HG02973 (cell line): ENCODE data around the gene FAM237A.

Experiments
- ATAC-seq: cut with Tn5 transposase; IDR thresholded peaks from one replicate; pipeline ENCODE4 v1.9.1; 2021; ENCODE audit warnings: moderate library complexity; ENCODE audit not compliant: unreplicated experiment

The FAM237A gene

GRCh38 chr2:206688453-206688852 is 46.2 kb downstream of the FAM237A start:
- no peak for ATAC-seq

GRCh38 chr2:206688990-206689389 is 46.7 kb downstream of the FAM237A start:
- no peak for ATAC-seq

- no peak for ATAC-seq
These were observed 50.7 kb downstream of the FAM237A start for GRCh38 chr2:206692971-206693370.

- peak; percentile 63 for ATAC-seq
These were observed 51.3 kb downstream of the FAM237A start for GRCh38 chr2:206693399-206694137.

- ATAC-seq = no peak
These were observed 54.6 kb downstream of the FAM237A start for GRCh38 chr2:206696910-206697309.

GRCh38 chr2:206698811-206699210 is 56.5 kb downstream of the FAM237A start:
- ATAC-seq = no peak
